CMK (cell line): ENCODE results near the gene HES5.

Experiments
- DNase-seq: peaks from one replicate; pipeline ENCODE4 v3.0.0-alpha.2; 2010; ENCODE audit warnings: low read depth

HES5 gene

DNA sequence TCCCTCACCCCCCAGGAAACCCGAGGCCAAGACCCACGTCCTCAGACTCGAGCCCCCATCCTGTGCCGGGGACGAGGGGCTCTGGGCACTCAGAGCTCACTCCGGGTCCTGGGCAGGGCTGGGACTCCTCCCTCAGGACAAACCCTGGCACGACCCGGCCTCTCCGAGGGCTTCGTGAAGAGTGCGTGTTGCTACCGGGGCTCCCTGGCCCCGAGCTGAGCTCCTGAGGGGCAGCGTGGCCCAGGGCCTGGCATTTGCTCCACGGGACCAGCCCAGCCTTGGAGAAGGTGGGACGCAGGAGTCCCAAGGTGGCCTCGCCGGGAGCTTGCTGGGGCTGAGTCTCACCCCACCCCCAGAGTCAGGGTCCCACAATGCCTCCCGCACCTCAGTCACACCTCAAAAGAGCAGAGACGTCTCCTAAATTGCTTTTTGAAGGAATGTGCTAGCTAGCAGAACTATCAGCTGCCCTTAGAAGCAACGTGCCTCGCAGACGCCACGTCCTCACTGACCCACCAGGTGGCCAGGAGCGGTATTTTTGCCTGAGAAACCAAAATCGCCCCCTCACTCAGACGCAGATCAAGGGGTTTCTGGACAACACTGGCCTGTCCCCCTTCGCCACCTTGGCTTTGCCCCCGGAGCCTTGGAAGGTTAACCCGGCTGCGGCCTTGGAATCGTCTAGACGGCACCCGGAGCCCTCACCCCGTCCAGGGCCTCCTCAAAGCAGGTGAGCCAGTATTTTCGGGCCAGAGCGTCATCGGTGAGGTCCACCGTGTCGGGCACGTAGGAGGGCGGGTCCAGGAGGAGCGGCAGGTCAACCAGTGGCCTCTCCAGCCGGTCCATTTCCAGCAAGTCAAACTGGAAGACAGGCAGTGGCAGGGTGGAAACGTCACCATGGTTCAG lies 14.9 kb downstream of the HES5 start:
- no peak for DNase-seq

DNA sequence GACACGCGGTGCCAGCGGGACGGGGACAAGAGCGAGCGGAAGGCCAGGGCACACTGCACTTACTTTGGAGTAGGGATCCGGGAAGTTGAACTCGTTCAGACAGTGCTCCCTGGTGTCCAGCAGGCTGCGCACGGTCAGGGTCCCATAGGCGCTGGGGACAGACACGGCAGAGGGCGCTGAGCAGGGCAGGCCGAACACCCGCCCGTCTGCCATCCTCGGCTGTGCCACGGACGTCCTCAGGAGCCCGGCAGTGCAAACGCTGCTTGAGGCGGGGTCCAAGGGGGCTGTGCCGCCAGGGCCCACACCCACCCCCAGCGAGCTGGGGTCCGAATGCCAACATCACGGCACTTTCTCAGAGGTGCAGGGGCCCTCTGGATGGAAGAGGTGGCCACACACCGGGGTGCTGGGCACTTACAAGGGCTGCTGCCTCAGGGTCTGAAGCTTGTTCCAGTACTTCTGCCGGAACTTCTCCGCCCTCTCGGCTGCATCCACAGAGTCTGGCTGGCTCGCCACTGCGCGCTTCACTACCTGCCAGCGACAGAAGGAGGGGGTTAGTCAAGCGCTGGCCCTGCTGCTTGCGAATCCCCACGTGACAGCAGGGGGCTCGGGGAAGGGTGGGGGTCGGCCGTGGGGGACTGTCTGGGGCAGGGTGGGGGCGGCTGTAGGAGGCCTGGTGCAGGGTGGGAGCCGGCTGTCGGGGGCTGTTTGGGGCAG lies 16.0 kb downstream of the HES5 start:
- no peak for DNase-seq

DNA sequence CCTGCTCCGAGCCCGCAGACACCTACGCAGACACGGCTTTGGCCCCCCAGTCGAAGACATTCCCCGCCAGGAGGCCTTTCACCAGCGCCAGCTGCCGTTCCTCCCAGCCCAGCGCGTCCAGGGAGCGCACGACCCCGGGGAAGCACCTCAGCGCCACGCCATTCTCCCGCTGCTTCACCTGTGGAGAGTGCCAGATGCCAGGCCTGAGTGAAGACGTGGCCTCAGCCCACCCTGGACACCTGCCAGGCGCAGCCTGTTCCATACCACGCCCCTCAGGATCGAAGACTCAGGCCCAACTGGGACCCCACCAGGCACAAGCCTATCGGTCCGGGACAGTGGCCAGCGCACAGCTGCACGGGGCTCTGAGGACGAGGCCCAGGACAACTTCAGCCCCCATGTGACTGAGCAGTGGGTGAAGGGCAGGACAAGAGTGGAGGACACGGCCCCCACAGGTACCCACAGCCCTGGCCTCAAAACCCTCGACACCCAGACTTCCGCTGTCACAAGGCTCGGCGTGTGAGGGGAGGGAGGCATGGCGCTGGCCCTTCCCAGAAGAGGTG lies 17.1 kb downstream of the HES5 start:
- DNase-seq, result no peak

DNA sequence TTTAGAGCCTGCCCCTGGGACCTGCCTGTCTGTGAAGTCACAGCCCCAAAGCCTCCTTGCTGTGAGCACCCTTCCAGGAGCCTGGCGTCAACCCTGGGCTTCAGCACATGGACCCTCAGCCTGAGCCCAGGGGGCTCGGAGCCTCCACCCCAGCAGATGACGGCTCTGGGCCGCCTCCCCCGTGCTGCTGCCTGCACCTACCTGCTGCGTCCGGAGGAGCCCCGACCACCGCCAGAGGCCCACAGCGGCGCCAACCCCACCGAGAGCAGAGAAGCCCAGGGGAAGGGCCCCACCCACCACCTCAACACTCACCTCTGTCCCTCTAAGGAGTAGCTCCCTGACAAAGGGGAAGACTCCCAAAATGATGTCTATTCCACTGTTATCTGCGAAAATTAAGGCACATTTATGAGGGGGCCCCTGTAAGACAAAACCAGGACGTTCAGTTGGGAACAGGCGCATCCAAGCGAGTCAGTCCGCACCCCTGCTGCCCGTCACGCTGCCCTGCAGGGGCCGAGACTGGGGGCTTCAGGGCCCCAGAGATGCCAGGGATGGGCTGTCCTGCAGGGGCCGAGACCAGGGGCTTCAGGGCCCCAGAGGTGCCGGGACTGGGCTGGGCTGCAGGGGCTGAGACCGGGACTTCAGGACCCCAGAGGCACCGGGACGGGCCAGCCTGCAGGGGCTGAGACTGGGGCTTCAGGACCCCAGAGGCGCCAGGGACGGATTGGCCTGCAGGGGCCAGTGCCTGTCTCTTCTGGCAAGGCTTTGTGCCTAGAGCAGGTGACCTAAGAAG lies 19.5 kb downstream of the HES5 start:
- no peak for DNase-seq

DNA sequence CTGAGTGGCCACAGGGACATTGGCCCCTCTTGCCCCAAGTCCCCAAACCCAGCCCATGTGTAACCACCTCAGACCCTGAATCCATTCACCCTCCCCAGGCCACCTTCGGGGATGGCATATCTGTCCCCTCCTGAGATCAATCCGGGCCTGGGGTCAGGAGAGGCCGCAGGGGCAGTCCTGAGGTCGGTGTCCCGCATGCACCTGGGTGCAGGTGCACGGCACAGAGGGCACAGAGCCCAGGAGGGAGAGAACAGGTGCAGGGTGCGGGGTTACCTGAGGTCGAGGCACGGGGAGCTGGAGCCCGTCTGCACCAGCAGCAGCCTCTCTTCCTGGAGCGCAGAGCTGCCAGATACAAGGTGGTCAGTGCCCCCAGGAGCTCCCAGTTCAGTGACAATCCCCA lies 20.5 kb downstream of the HES5 start:
- no peak for DNase-seq

DNA sequence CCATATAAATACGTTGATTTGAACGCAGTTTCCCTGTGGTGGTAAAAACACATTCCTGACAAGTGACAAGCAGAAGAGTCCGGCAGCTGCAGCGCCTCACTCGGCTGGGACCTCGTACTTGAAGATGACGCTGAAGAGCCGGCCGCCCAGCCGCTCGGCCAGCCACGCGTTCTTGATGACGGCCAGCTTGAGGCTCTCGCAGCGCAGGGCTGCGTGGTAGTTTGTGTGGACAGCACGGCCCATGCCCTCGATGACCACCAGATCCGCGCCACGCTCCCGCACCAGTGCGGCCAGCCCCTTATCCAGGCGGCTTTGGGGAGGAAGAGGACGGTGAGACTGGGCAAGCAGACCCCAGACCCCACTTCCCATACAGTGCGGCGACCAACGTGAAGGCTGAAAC lies 21.3 kb downstream of the HES5 start:
- DNase-seq, result no peak

DNA sequence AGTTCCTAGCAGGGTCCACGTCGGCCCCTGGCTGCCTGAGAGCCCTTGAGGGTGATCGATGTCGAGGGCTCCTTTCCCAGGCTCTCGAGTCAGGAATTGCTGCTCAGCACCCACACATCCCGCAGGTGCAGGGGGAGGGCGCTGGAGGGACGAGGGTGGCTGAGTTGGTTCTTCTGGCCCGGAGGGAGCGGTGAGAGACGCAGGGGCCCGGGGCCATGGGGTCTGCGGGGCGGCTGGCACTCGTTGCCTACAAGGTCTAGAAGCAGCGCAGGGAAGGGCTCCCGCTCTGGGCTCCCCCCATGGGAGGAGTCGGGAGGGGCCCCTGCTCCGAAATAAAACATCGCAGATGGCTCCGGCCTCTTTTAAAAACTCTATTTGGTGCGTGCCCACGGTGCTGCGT lies 21.9 kb downstream of the HES5 start:
- no peak for DNase-seq

DNA sequence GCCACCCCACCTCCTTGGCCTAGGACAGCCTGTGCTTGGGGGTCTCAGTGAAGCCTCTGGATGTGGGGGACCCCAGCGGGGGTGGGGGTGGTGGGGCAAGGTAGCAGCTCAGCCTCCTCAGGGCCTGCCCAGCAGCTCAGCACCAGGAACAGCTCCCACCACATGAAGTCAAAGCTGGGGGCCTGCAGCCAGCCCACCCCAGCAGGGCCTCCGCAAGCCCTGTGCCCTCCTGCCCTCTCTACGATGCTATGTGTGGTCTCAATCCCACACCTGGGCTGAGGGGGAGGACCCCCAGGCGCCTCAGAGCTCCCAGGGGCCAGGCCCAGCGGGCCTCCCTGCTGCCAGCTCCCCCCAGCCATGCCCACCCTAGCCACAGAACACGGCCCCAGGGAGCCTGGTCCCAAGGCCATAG lies 22.3 kb downstream of the HES5 start:
- DNase-seq, result no peak

DNA sequence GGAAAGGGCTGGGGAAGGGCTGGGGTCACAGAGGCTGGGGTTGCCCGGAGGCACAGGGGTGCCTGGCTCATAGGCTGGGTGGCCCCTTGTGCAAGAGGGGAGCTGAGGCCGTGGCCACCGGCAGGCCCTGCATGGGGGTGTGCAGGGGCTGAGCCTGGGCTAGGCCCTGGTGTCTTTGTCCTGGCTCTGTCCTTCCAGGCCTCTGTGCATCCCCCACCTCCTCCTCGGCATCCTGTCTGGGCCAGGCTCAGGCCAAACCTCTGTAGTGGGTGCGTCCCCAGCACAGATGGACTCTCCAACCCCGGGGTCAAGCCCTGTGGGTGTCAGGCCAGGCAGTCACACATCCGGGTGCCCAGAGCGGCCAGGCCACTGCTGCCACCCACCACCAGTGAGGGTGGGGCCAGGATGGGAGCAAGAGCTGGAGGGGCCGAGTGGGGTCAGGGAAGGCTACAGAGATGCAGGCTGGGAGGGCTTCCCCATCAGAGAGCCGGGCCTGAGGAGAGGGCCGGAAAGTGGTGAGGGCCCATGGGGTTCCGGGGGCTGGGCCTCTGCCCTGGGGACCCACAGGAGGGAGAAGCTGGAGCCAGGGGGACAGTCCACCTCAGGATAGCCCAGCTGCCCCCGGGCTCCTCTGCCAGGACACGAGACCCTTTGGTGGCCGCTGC lies 23.0 kb downstream of the HES5 start:
- DNase-seq, result no peak

DNA sequence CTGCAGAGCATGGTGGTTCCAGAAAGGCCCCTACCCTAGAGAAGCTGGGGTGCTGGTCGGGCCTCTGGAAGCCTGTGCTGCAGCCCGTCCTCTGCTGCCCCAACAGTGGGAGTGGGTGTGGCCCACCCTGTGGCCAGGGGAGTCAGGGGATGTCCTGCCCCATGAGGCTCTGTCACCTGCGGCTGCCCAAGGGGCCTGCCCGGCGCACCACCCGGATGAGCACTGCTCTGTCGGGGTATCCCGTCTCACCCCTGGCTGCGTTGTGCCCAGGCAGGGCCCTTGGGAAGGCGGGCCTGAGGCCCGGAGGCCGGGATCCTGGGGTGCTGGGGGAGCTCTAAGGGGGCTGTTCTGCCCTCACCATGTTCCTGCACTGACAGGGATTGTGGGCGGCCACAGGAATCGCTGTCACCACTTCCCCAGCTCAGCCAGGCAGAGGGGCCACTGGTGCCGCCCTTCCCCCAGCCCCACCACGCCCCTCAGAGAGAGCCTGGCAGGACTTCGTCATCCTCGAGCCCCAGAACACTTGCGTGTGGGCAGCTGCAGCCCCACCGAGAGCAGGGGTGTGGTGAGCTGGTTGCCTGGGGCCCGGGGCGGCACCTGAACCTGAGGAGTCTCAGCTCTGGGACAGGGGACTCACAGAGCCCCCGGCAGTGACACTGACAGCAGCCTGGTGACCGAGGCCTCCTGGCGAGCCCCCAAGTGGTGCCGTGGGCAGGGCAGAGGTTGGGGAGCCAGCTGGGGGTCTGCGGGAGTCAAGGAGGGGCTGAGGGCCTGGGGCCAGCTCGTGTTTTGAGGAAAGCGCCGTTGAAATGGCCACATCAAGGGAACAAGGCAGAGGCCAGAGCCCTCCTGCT lies 23.8 kb downstream of the HES5 start:
- no peak for DNase-seq

DNA sequence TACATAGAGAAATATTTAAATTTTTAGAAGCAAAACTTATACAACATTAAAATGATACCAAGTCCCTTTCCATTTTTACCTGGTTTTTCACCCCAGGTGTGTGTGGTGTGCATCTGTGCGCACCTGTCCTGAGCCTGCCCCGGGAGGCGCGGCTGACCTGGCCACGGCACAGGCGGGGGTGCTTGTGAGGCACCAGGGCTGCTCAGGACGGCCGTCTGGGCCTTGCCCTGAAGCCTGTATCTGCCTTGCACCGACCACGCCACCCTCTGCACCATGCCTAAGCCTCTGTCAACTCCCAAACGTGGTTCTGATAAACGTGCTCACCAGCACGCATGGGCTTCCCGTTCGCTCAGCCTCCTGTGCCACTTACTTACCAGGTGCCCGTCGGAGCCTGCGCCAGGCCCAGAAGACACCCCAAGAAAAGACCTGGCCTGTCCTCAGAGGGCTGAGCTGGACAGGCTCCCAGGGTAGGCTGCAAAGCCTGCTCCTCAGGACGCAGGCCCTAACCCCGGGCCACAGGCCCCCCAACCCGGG lies 24.5 kb downstream of the HES5 start:
- DNase-seq, result no peak

DNA sequence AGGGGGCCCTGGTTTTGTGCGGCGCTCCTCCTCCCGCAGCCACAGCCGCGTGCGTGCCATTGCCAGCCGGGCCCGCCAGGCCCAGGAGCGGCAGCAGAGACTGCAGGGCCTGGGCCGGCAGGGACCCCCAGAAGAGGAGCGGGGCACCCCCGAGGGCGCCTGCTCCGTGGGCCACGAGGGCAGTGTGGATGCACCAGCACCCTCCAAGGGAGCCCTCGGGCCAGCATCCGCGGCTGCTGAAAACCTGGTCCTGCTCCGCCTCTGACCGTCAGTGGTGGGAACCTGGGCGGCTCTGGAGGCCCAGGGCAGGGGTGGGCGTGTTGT lies 25.2 kb downstream of the HES5 start:
- no peak for DNase-seq

DNA sequence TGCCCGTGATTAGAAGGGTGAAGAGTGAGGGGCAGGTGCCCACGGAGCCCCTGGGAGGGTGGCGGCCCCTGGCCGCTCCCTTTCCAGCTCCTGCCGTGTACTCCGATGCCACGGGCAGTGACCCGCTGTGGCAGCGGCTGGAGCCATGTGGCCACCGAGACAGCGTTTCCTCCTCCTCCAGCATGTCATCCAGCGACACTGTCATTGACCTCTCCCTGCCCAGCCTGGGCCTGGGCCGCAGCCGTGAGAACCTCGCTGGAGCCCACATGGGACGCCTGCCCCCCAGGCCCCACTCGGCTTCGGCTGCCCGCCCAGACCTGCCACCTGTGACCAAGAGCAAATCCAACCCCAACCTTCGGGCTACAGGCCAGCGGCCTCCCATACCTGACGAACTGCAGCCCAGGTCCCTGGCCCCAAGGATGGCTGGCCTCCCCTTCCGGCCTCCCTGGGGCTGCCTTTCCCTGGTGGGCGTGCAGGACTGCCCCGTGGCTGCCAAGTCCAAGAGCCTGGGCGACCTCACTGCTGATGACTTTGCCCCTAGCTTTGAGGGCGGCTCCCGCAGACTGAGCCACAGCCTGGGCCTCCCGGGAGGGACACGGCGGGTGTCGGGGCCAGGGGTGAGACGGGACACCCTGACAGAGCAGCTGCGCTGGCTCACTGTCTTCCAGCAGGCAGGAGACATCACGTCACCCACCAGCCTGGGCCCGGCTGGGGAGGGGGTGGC lies 25.7 kb downstream of the HES5 start:
- DNase-seq, result no peak

DNA sequence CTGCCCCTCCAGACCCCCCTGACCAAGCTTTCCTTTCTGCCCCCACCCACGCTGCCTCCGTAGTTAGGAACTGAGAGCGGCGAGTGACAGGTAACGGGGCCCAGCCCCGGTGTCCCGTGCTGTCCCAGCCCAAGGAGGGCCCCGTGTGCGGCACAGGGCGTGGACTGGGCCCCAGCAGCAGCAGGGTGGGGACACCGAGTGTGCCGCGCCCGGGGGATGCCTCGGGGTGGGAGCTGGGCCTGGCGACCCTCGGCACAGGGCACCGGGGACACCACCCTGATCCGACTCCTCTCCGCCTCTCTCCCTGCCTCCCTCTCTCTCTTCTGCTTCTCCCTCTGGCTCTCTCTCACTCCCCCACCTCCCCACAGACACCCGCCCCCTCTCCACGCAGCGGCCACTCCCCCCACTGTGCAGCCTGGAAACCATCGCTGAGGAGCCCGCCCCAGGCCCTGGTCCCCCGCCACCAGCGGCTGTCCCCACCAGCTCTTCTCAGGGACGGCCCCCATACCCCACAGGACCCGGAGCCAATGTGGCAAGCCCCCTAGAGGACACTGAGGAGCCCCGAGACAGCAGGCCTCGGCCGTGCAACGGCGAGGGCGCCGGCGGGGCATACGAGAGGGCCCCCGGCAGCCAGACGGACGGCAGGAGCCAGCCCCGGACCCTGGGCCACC lies 26.4 kb downstream of the HES5 start:
- no peak for DNase-seq

DNA sequence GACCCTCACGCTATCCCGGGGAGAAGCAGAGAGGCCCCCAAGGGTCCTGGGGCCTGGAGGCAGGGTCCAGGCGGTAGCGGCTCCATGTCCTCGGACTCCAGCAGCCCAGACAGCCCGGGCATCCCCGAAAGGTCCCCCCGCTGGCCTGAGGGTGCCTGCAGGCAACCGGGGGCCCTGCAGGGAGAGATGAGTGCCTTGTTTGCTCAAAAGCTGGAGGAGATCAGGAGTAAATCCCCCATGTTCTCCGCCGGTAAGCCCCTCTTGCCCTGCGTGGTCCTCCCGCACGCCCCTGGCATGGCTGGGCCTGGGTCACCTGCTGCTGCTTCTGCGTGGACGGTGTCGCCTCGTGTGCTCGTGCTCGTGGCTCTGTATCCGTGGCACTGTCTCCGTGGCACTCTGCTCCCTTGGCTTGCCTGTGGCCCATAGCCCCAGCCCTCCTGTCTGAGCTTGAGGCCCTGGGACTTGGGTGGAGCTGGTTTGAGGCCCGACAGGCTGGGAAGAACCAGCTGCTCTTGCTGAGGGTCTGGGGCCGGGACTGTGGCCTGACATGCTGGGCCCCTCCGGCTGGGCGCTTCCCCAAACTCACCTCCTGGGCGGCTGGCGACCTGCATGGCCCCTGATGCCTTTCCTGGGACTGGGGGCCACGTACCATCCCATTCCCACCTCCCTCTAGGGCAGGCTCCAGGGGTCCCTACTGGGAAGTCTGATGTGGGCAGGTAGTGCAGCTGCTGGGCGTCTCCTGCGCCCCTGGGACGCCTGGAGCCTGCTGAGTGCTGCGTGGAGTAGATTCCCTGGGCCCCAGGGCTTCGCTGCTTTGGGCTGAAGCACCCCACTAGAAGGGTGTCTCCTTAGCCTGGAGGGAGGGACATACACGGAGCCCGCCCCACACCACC lies 27.2 kb downstream of the HES5 start:
- no peak for DNase-seq

DNA sequence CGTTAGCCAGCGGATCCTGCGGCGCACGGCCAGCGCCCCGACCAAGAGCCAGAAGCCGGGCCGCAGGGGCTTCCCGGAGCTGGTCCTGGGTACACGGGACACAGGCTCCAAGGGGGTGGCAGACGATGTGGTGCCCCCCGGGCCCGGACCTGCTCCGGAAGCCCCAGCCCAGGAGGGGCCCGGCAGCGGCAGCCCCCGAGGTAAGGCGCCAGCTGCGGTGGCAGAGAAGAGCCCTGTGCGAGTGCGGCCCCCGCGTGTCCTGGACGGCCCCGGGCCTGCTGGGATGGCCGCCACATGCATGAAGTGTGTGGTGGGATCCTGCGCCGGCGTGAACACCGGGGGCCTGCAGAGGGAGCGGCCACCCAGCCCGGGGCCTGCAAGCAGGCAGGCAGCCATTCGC lies 27.9 kb downstream of the HES5 start:
- DNase-seq, result no peak

DNA sequence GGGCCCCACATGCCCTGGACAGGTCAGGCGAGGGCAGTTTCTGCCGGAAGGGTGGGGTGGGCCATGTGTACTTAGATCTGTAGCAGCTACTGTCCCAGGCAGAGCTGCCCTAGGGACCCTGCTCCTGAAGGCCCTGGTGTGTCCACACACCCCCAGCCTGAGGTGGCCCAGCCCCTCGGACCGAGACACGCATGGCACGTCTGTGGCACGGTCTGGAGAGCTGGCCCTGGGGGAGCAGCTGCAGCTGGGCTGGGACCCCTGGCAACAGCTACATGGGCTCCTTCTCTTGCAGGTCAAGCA lies 28.3 kb downstream of the HES5 start:
- no peak for DNase-seq

DNA sequence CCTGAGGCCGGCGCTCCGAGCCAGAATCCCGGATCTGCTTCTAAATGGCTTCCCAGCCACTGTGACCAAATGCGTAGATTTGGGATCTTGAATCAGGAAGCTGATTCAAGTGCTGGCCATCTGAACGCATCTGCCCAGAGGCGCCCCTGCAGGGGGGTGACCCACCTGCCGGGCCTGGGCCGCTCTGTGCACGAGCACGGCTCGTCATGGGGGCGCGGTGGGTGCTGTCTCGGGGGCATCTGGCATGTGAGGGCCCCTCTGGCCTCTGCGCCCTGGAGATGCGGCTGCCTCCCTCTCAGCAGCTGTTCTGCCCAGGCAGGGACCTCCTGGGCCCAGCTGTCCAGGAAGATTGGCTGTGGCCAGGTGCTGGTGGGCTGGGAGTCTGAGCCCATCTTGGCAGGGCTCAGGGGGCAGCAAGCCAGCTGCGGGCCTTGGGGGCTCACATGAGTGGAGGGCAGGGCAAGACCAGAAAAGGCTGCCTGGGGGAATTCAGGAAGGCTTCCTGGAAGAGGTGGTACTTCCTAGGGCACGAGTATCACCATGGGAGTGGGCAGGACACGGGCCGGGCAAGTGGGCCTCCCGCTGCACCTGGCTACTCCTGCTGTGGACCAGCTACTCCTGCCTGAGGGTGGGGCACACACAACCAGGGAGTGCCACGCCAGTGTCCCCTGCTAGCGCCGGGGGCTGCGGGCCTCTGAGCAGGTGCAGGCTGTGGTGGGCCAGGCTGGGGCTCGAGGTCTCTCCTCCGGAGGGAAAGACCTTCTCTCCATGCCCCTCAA lies 28.8 kb downstream of the HES5 start:
- no peak for DNase-seq
